GM12892 (cell line): ENCODE measurements around the gene NEDD4L.

Source experiments
- DNase-seq: peaks from one replicate; pipeline ENCODE4 v3.0.0; 2011; ENCODE audit not compliant: insufficient read length
- FAIRE-seq: peaks from 2 replicates; lab custom pipeline; 2011; peaks lifted over from hg19 to GRCh38; lab: Jason Lieb, UNC
- POLR2A ChIP-seq: IDR thresholded peaks from 2 replicates; pipeline ENCODE4 v1.6.1; 2011; ENCODE audit warnings: low read depth, low read length, control low read depth
- POLR2AphosphoS5 ChIP-seq: IDR thresholded peaks from 2 replicates; pipeline ENCODE4 v1.6.1; 2011; ENCODE audit warnings: low read depth, low read length, control low read depth
- TAF1 ChIP-seq: IDR thresholded peaks from 2 replicates; pipeline ENCODE4 v1.6.1; 2011; ENCODE audit warnings: low read depth, mild to moderate bottlenecking, control low read depth, low read length, borderline replicate concordance

NEDD4L gene

GRCh38 chr18:58413667-58414628, 369.9 kb downstream of the NEDD4L start:
- TF ChIP-seq TAF1 (no peak), POLR2A (no peak), POLR2AphosphoS5 (no peak)
- FAIRE-seq: no peak

DNA sequence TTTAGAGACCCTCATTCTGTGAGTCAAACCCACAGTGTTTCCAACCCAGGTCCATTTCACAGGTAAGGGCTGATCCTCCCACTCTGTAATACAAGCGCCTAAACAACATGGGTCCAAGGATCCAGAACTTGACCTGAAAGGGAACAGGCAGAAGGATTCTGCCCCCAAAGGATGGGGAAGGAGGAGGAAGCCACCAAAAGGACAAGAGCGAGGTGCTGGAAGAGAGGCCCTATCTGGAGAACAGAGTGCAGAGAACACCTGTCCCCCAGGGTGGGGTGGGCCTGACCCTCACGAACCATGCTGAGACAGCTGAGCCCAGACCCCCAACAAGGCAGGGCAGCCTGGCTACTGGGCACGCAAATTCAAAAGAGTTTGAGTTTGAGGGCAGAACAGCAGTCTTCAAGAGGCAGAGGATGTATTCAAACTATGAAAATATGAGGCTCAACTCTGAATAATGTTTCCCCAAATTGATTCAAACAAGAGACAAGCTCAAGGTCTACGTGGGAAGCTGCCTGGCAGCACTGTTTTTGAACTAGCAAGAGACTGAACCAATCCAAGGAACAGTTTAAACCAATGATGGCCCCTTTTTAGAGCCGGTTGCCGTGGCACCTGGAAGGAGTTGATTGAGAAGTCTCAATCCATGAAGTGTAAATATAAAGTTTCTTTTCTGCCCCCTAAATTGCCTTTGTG, 372.1 kb downstream of the NEDD4L start:
- no peak for DNase-seq
- TF ChIP-seq POLR2AphosphoS5 (no peak), POLR2A (no peak)
- no peak for FAIRE-seq

More at GRCh38 chr18:58413667-58414628, 369.9 kb downstream of the NEDD4L start:
- no peak for DNase-seq

- no peak for TF ChIP-seq POLR2AphosphoS5
- no peak for TF ChIP-seq TAF1
- no peak for TF ChIP-seq POLR2A
- no peak for FAIRE-seq
- DNase-seq: no peak
Observed at GRCh38 chr18:58416704-58417683, 373.0 kb downstream of the NEDD4L start.

DNA sequence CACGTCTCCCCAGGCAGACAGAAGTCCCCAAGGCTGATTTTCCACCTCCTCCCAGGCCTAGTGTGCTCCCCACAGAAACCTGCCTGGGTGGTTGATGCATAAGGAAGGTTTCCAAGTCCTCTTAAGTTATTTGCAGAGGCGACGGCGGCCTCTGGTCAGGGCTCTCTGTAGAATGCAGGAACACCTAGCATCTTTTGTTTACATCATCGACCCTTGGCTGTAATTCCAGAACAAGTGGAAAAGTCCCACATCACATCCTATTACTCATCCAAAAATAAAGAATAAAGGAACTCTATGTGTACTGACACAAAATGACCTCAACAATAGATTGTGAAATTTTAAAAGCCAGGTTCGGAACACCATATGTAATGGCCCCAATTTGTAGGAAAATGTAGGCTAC, 373.7 kb downstream of the NEDD4L start:
- TF ChIP-seq POLR2A (no peak), POLR2AphosphoS5 (no peak), TAF1 (no peak)
- DNase-seq (no peak), FAIRE-seq (no peak)

DNA sequence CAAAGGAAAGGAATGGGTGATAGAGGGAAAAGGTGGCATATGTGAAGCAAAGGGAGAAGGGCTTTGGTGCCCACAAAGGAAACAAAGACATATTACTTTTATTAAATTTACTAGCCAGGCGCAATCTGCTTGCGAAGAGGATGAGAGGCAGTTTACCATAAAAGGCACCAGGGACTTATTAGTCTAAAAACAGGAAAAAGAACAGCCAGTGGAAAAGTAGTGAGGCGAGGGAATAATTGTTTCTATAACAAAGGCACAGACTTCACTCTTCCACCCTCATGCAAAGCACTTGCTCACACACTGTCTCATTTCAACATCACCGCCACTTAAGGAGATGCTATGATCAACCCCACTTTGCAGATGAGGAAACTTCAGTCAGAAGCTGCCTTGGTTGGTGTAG, 374.3 kb downstream of the NEDD4L start:
- FAIRE-seq: no peak
- TF ChIP-seq TAF1 (no peak), POLR2AphosphoS5 (no peak), POLR2A (no peak)
- no peak for DNase-seq

GRCh38 chr18:58419587-58420199, 375.7 kb downstream of the NEDD4L start:
- TF ChIP-seq POLR2A (no peak), TAF1 (no peak), POLR2AphosphoS5 (no peak)
- no peak for DNase-seq
- no peak for FAIRE-seq

DNA sequence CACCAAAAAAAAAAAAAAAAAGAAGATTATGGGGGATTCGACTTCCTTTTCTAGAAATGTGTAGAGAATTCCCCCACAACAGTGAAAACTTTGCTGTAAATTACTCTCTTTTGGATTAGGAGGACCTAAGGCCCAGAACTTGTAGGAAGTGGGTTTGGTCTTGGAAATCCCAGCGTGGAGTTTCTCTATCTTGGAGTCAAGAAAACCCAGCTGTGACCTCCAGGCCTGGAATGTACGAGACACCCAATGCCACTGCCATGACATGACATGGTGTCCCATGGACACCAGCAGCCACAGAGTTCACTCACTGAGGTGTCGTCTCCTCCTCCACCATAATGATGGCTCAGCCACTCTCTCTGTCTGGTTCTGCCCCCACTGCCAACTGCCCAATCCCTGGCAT, 382.6 kb downstream of the NEDD4L start:
- DNase-seq: no peak
- TF ChIP-seq POLR2A (no peak), TAF1 (no peak), POLR2AphosphoS5 (no peak)
- FAIRE-seq: no peak

DNA sequence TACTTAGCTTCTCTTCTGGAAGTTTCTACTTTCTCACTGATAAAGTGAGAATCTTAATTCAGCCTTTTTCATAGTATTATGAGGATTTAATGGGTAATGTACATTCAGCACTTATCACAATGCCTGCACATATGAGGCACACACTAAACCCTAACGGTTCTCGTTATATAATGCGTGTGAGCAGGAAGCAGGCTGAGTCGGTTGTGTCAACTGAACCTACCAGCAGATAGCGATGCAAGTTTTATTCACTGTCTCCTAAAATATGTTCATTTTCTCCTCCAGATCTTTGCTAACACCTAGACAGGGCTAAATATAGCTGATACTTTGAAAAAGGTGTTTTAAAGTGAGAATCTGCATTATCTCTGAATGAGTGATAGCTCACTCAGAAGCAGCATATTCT, 383.3 kb downstream of the NEDD4L start:
- DNase-seq (no peak), FAIRE-seq (no peak)
- no peak for TF ChIP-seq TAF1
- no peak for TF ChIP-seq POLR2AphosphoS5
- TF ChIP-seq POLR2A: no peak

GRCh38 chr18:58429442-58429841, 385.4 kb downstream of the NEDD4L start:
- FAIRE-seq (no peak), DNase-seq (no peak)
- TF ChIP-seq TAF1: no peak
- TF ChIP-seq POLR2A: no peak
- TF ChIP-seq POLR2AphosphoS5: no peak

- FAIRE-seq (no peak), DNase-seq (no peak)
- TF ChIP-seq POLR2A: no peak
- TF ChIP-seq POLR2AphosphoS5: no peak
- no peak for TF ChIP-seq TAF1
Observed at GRCh38 chr18:58431215-58431614, 387.2 kb downstream of the NEDD4L start.
